Measurements from ENCODE around the gene FGFBP3.

Gene FGFBP3

GRCh38 chr10:91909117-91909677 is at the start of gene FGFBP3:
Gene FGFBP3 (minus strand): TSS chr10:91909486. CDS start chr10:91908969, 517 bp downstream.
- TF ChIP-seq GATA3 (IDR thresholded peaks at IDR 0.05; ENCODE audit: low read depth, low read length): no peak
- peak; percentile 34; the same call in 1 of the 2 replicates for TF ChIP-seq GATA2 (IDR thresholded peaks at IDR 0.05; ENCODE audit: low read depth, low read length)

- TF ChIP-seq GATA2 (IDR thresholded peaks at IDR 0.05; ENCODE audit: low read depth, low read length) (no peak), GATA3 (IDR thresholded peaks at IDR 0.05; ENCODE audit: low read depth, low read length) (no peak)
Observed at GRCh38 chr10:91957091-91957490, 47.8 kb upstream of the FGFBP3 start.

- TF ChIP-seq GATA3 (IDR thresholded peaks at IDR 0.05; ENCODE audit: low read depth, low read length) (no peak), GATA2 (IDR thresholded peaks at IDR 0.05; ENCODE audit: low read depth, low read length) (no peak)
Observed at GRCh38 chr10:91955114-91955513, 45.8 kb upstream of the FGFBP3 start.

- no peak for TF ChIP-seq GATA2 (IDR thresholded peaks at IDR 0.05; ENCODE audit: low read depth, low read length)
- TF ChIP-seq GATA3 (IDR thresholded peaks at IDR 0.05; ENCODE audit: low read depth, low read length): no peak
Observed at GRCh38 chr10:91953600-91954160, 44.4 kb upstream of the FGFBP3 start.

- TF ChIP-seq GATA2 (IDR thresholded peaks at IDR 0.05; ENCODE audit: low read depth, low read length) (no peak), GATA3 (IDR thresholded peaks at IDR 0.05; ENCODE audit: low read depth, low read length) (no peak)
Observed at GRCh38 chr10:91944880-91945630, 35.8 kb upstream of the FGFBP3 start.

GRCh38 chr10:91941426-91941825 is 32.1 kb upstream of the FGFBP3 start:
- TF ChIP-seq GATA2 (IDR thresholded peaks at IDR 0.05; ENCODE audit: low read depth, low read length) (no peak), GATA3 (IDR thresholded peaks at IDR 0.05; ENCODE audit: low read depth, low read length) (no peak)

GRCh38 chr10:91939653-91940052 is 30.4 kb upstream of the FGFBP3 start:
- TF ChIP-seq GATA2 (IDR thresholded peaks at IDR 0.05; ENCODE audit: low read depth, low read length) (no peak), GATA3 (IDR thresholded peaks at IDR 0.05; ENCODE audit: low read depth, low read length) (no peak)

GRCh38 chr10:91935886-91936285 is 26.6 kb upstream of the FGFBP3 start:
- TF ChIP-seq GATA3 (IDR thresholded peaks at IDR 0.05; ENCODE audit: low read depth, low read length): no peak
- no peak for TF ChIP-seq GATA2 (IDR thresholded peaks at IDR 0.05; ENCODE audit: low read depth, low read length)

GRCh38 chr10:91932737-91933136 is 23.5 kb upstream of the FGFBP3 start:
- TF ChIP-seq GATA3 (IDR thresholded peaks at IDR 0.05; ENCODE audit: low read depth, low read length) (no peak), GATA2 (IDR thresholded peaks at IDR 0.05; ENCODE audit: low read depth, low read length) (no peak)

- TF ChIP-seq GATA3 (IDR thresholded peaks at IDR 0.05; ENCODE audit: low read depth, low read length) (no peak), GATA2 (IDR thresholded peaks at IDR 0.05; ENCODE audit: low read depth, low read length) (no peak)
Observed at GRCh38 chr10:91931526-91932190, 22.4 kb upstream of the FGFBP3 start.

- no peak for TF ChIP-seq GATA2 (IDR thresholded peaks at IDR 0.05; ENCODE audit: low read depth, low read length)
- no peak for TF ChIP-seq GATA3 (IDR thresholded peaks at IDR 0.05; ENCODE audit: low read depth, low read length)
Observed at GRCh38 chr10:91930939-91931338, 21.7 kb upstream of the FGFBP3 start.

- TF ChIP-seq GATA3 (IDR thresholded peaks at IDR 0.05; ENCODE audit: low read depth, low read length) (no peak), GATA2 (IDR thresholded peaks at IDR 0.05; ENCODE audit: low read depth, low read length) (no peak)
Observed at GRCh38 chr10:91925022-91925320, 15.7 kb upstream of the FGFBP3 start.

- TF ChIP-seq GATA3 (IDR thresholded peaks at IDR 0.05; ENCODE audit: low read depth, low read length) (no peak), GATA2 (IDR thresholded peaks at IDR 0.05; ENCODE audit: low read depth, low read length) (no peak)
Observed at GRCh38 chr10:91924212-91925021, 15.1 kb upstream of the FGFBP3 start.

All from SH-SY5Y (cell line).